ENCODE data around the gene STMN1. TPM values are rescaled to one million over a fixed set of nuclear protein-coding genes. Genes with fewer than 3 reads are reported as not detected.

The STMN1 gene
- polyA plus RNA-seq, 2 of the 4 experiments (the other 2 are of a cell fraction) = 82.4 to 145 TPM

DNA sequence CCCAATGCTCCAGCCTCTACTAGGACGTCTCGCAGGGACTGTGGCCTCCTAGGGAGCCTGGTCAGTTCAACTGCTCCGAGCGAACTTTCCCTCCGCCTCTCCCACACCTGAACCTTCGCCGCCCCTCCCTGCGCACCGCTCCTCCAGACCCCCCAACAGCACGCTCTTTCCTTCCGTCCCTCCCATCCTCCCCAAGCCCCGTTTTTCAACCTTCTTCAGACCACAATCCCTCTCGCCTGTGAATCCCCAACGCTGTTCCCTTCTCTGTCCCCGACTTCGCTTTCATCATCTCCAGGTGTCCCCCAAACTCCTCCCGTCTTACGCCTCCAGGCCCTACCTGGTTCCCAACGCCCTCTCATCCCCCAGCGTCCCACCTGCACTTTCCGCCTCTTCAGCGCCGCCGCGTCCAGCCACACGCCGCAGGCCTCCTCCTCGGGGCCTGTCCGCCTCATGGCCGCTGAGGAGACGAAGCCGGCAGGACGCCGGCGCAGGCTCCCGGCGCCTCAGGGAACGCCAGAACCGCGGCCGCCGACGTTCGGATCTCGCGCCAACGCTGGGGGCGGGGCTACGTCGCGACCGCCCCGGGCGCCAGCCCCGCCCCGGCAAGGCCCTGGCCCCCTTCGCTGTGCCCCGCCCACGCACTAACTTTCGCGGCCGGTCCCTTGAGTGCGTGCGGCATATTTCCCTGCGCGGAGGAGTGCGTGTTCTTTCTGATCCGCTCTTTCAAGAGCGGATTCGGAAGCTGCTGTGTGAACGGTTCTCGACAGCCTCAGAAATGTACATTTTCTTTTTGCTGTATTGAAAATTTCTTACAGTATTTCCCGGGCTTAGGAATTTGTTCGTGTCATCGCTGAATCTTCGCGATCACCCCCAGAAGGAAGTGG lies 47.1 kb downstream of the STMN1 start, which contains the start of gene AUNIP (continued):
- TF ChIP-seq, protein P1, sequence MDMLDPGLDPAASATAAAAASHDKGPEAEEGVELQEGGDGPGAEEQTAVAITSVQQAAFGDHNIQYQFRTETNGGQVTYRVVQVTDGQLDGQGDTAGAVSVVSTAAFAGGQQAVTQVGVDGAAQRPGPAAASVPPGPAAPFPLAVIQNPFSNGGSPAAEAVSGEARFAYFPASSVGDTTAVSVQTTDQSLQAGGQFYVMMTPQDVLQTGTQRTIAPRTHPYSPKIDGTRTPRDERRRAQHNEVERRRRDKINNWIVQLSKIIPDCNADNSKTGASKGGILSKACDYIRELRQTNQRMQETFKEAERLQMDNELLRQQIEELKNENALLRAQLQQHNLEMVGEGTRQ (IDR thresholded peaks at IDR 0.05) = no peak
- TF ChIP-seq SMC3 (IDR thresholded peaks at IDR 0.05) = no peak
- no peak for TF ChIP-seq FOXS1 (CRISPR knock-in tag; IDR thresholded peaks at IDR 0.05)
- TF ChIP-seq CHD2 (IDR thresholded peaks at IDR 0.05; ENCODE audit: low read length, partially characterized antibody) = no peak
- no peak for TF ChIP-seq NFE2L2 (conservative IDR thresholded peaks at IDR 0.05; ENCODE audit: low read length)
- TF ChIP-seq KDM5A (IDR thresholded peaks at IDR 0.05) = peak; percentile 51; the same call in 1 of the 2 replicates
- no peak for TF ChIP-seq HOXA7 (CRISPR knock-in tag; IDR thresholded peaks at IDR 0.05)
- TF ChIP-seq ESRRA (IDR thresholded peaks at IDR 0.05; ENCODE audit: borderline replicate concordance, low read length) = no peak
- TF ChIP-seq, protein P2, sequence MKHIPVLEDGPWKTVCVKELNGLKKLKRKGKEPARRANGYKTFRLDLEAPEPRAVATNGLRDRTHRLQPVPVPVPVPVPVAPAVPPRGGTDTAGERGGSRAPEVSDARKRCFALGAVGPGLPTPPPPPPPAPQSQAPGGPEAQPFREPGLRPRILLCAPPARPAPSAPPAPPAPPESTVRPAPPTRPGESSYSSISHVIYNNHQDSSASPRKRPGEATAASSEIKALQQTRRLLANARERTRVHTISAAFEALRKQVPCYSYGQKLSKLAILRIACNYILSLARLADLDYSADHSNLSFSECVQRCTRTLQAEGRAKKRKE (CRISPR knock-in tag; IDR thresholded peaks at IDR 0.05; ENCODE audit: low read depth) = no peak
- TF ChIP-seq, protein P3, sequence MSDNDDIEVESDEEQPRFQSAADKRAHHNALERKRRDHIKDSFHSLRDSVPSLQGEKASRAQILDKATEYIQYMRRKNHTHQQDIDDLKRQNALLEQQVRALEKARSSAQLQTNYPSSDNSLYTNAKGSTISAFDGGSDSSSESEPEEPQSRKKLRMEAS (IDR thresholded peaks at IDR 0.05) = peak; percentile 86
- TF ChIP-seq HOXB13 (CRISPR knock-in tag; IDR thresholded peaks at IDR 0.05; ENCODE audit: low read depth) = no peak
- TF ChIP-seq, protein P4, sequence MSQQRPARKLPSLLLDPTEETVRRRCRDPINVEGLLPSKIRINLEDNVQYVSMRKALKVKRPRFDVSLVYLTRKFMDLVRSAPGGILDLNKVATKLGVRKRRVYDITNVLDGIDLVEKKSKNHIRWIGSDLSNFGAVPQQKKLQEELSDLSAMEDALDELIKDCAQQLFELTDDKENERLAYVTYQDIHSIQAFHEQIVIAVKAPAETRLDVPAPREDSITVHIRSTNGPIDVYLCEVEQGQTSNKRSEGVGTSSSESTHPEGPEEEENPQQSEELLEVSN (IDR thresholded peaks at IDR 0.05; ENCODE audit: borderline replicate concordance, low read depth) = peak; percentile 73
- no peak for TF ChIP-seq EHF (CRISPR knock-in tag; IDR thresholded peaks at IDR 0.05)
- TF ChIP-seq, protein P5, sequence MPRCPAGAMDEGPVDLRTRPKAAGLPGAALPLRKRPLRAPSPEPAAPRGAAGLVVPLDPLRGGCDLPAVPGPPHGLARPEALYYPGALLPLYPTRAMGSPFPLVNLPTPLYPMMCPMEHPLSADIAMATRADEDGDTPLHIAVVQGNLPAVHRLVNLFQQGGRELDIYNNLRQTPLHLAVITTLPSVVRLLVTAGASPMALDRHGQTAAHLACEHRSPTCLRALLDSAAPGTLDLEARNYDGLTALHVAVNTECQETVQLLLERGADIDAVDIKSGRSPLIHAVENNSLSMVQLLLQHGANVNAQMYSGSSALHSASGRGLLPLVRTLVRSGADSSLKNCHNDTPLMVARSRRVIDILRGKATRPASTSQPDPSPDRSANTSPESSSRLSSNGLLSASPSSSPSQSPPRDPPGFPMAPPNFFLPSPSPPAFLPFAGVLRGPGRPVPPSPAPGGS (IDR thresholded peaks at IDR 0.05) = no peak; the same call in 2 of the 3 replicates
- no peak for TF ChIP-seq NPAS2 (CRISPR knock-in tag; IDR thresholded peaks at IDR 0.05; ENCODE audit: borderline replicate concordance)
- TF ChIP-seq, protein P6, sequence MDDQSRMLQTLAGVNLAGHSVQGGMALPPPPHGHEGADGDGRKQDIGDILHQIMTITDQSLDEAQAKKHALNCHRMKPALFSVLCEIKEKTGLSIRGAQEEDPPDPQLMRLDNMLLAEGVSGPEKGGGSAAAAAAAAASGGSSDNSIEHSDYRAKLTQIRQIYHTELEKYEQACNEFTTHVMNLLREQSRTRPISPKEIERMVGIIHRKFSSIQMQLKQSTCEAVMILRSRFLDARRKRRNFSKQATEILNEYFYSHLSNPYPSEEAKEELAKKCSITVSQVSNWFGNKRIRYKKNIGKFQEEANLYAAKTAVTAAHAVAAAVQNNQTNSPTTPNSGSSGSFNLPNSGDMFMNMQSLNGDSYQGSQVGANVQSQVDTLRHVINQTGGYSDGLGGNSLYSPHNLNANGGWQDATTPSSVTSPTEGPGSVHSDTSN (IDR thresholded peaks at IDR 0.05) = no peak
- TF ChIP-seq ZC3H11A (IDR thresholded peaks at IDR 0.05) = no peak
- TF ChIP-seq SREBF2 (IDR thresholded peaks at IDR 0.05) = no peak
- TF ChIP-seq ZSCAN20 (CRISPR knock-in tag; IDR thresholded peaks at IDR 0.05) = no peak
- no peak for TF ChIP-seq CHD4 (IDR thresholded peaks at IDR 0.05; ENCODE audit: borderline replicate concordance)
- TF ChIP-seq BHLHE40 (IDR thresholded peaks at IDR 0.05; ENCODE audit: low read depth, low read length) = no peak
- peak in 1 of 2 experiments; percentile 46; a peak in 2 of 5 replicates for TF ChIP-seq JUN (IDR thresholded peaks at IDR 0.05)
- no peak for TF ChIP-seq RFX5 (IDR thresholded peaks at IDR 0.05)
- no peak for TF ChIP-seq ZFP36 (IDR thresholded peaks at IDR 0.05; ENCODE audit: borderline replicate concordance, partially characterized antibody)
- no peak for TF ChIP-seq KDM1A (IDR thresholded peaks at IDR 0.05; ENCODE audit: low read depth)
- no peak for TF ChIP-seq NR3C1 (IDR thresholded peaks at IDR 0.05)
- TF ChIP-seq RAD21 (conservative IDR thresholded peaks at IDR 0.05 in 1 of 2, IDR thresholded peaks at IDR 0.05 in 1 of 2) = no peak
- no peak for TF ChIP-seq POLR2AphosphoS2 (conservative IDR thresholded peaks at IDR 0.05; ENCODE audit: low read length)
- 0 out of 2 replicates have a peak, but pooled peaks have one; percentile 26 for TF ChIP-seq TP53 (CRISPR knock-in tag; IDR thresholded peaks at IDR 0.05)
- TF ChIP-seq POLR2A (IDR thresholded peaks at IDR 0.05; ENCODE audit: low read length) = peak; percentile 71; the same call in 1 of the 2 replicates
- no peak for TF ChIP-seq CBX8 (IDR thresholded peaks at IDR 0.05)
- no peak for TF ChIP-seq FOSL2 (IDR thresholded peaks at IDR 0.05)
- no peak for TF ChIP-seq FOSL2 (CRISPR knock-in tag; IDR thresholded peaks at IDR 0.05)
- no peak for TF ChIP-seq EP300 (IDR thresholded peaks at IDR 0.05)
- 0 out of 2 replicates have a peak, but pooled peaks have one; percentile 18 for TF ChIP-seq MAZ (IDR thresholded peaks at IDR 0.05; ENCODE audit: borderline replicate concordance, low read depth, low read length)
- TF ChIP-seq GATA3 (IDR thresholded peaks at IDR 0.05; ENCODE audit: borderline replicate concordance) = 0 out of 2 replicates have a peak, but pooled peaks have one; percentile 14
- TF ChIP-seq EHMT2 (IDR thresholded peaks at IDR 0.05; ENCODE audit: low read depth) = no peak
- no peak for TF ChIP-seq MAFK (IDR thresholded peaks at IDR 0.05; ENCODE audit: partially characterized antibody)
- TF ChIP-seq TFCP2L1 (CRISPR knock-in tag; IDR thresholded peaks at IDR 0.05) = no peak
- TF ChIP-seq ZNF302 (CRISPR knock-in tag; IDR thresholded peaks at IDR 0.05) = no peak
- TF ChIP-seq RNF2 (IDR thresholded peaks at IDR 0.05; ENCODE audit: borderline replicate concordance, low read depth) = no peak
- no peak for TF ChIP-seq CBX2 (IDR thresholded peaks at IDR 0.05; ENCODE audit: borderline replicate concordance, low read depth)

All from A549 (cell line).